Stimulated activated naive CD4-positive, alpha-beta T cell treated with Interleukin-2 at 50 U/mL for 16 hours (primary cell): ENCODE data around the gene CCDC126.
"Not testable (repeated sequence)": the region's sequence is repeated elsewhere in the genome, so short reads cannot be mapped to it uniquely, and the experiment has no call there.

ENCODE experiments used
- DNase-seq: peaks from one replicate; lab custom pipeline; 2025; lab: John Stamatoyannopoulos, UW

CCDC126 gene

GRCh38 chr7:23628370-23628769 is 31.2 kb downstream of the CCDC126 start:
- DNase-seq, result no peak

- no peak for DNase-seq
Measured at GRCh38 chr7:23633417-23633816, 36.2 kb downstream of the CCDC126 start.

GRCh38 chr7:23645822-23646221 is 48.6 kb downstream of the CCDC126 start:
- no peak for DNase-seq

- no peak for DNase-seq
Measured at GRCh38 chr7:23653942-23654341, 56.8 kb downstream of the CCDC126 start.

- no peak for DNase-seq
Measured at GRCh38 chr7:23654508-23654907, 57.3 kb downstream of the CCDC126 start.

GRCh38 chr7:23655433-23655832 is 58.3 kb downstream of the CCDC126 start:
- DNase-seq, result no peak

GRCh38 chr7:23658831-23659427 is 61.7 kb downstream of the CCDC126 start:
- DNase-seq, result no peak

GRCh38 chr7:23661385-23661784 is 64.2 kb downstream of the CCDC126 start:
- DNase-seq, result no peak

GRCh38 chr7:23662124-23662983 is 65.2 kb downstream of the CCDC126 start:
- no peak for DNase-seq

- DNase-seq, result no peak
Measured at GRCh38 chr7:23662984-23663313, 65.8 kb downstream of the CCDC126 start.

- no peak for DNase-seq
Measured at GRCh38 chr7:23664122-23664521, 66.9 kb downstream of the CCDC126 start.

- no peak for DNase-seq
Measured at GRCh38 chr7:23672033-23672432, 74.9 kb downstream of the CCDC126 start.

- peak; percentile 82 for DNase-seq
Measured at GRCh38 chr7:23679898-23680413, 82.8 kb downstream of the CCDC126 start, which contains the start of gene FAM221A. Gene FAM221A, plus strand, starts transcription at chr7:23680199. Its CDS starts 20 bp downstream, at chr7:23680219.

- DNase-seq, result peak; percentile 31
Measured at GRCh38 chr7:23680414-23681405, 83.5 kb downstream of the CCDC126 start.

- DNase-seq, result not testable (repeated sequence)
Measured at GRCh38 chr7:23684041-23684440, 86.9 kb downstream of the CCDC126 start.

GRCh38 chr7:23685731-23686130 is 88.5 kb downstream of the CCDC126 start:
- DNase-seq, result no peak

GRCh38 chr7:23687011-23687410 is 89.8 kb downstream of the CCDC126 start:
- DNase-seq, result no peak

- no peak for DNase-seq
Measured at GRCh38 chr7:23689165-23689564, 92.0 kb downstream of the CCDC126 start.

- DNase-seq, result no peak
Measured at GRCh38 chr7:23691320-23691719, 94.1 kb downstream of the CCDC126 start.

- DNase-seq, result no peak
Measured at GRCh38 chr7:23693224-23693623, 96.0 kb downstream of the CCDC126 start.
